GM18907 (cell line): ENCODE measurements around the gene PACS2.
A peak's percentile ranks its signal among the peaks of the same experiment; 100 is the strongest.
"Not testable (repeated sequence)": the region's sequence is repeated elsewhere in the genome, so short reads cannot be mapped to it uniquely, and the experiment has no call there.

Experiments used
- ATAC-seq: cut with Tn5 transposase; IDR thresholded peaks from one replicate; pipeline ENCODE4 v1.9.1; 2021; ENCODE audit warnings: mild to moderate bottlenecking, moderate library complexity; ENCODE audit not compliant: unreplicated experiment

The PACS2 gene

DNA sequence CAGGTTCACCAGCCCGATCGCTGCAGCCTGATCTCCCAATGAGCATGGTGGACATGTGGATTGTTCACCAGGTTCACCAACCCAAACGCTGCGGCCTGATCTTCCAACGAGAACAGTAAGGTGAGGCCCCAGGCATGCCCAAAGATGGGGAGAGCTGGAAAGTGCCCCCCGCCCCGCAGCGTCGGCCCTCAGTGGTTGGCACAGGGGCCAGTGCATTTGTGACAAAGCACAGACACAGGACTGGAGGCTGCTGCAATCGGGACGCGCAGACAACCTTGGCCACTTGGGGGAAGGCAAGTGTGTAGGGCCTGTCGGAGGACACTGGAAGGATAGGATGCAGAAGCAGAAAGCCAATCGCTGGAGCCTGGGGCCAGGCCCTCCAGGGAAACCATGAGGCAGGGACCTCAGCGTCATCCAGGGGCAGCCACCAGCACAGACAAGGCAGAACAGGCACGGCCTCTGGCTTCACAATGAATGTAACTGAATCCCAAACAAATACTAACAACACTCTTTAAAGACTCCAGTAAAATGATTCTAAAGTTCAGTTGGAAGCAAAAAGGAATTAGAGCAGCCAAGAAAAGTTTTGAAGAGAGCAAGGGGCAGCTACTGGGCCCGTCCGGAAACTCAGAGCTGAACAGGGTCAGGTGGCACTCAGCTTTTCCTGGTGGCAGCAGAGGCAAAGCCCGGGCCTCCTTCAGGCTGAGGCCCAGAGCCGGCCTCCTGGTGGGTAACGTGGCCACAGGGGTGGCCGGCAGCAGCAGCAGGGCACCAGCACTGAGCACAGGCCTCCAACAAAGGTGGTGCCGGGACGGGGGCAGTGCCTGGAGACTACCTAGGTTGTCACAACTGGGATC lies 27.1 kb upstream of the PACS2 start:
- no peak for ATAC-seq

DNA sequence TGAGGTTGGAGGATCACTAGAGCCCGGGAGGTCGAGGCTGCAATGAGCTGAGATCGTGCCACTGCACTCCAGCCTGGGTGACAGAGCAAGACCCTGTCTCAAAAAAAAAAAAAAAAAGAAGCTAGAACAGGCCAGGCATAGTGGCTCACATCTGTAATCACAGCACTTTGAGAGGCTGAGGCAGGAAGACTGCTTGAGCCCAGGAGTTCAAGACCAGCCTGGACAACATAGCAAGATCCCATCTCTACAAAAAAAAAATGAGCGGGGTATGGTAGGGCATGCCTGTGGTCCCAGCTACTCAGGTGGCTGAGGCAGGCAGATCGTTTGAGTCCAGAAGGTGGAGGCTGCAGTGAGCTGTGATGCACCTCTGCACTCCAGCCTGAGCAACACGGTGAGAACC lies 25.6 kb upstream of the PACS2 start:
- not testable (repeated sequence) for ATAC-seq

DNA sequence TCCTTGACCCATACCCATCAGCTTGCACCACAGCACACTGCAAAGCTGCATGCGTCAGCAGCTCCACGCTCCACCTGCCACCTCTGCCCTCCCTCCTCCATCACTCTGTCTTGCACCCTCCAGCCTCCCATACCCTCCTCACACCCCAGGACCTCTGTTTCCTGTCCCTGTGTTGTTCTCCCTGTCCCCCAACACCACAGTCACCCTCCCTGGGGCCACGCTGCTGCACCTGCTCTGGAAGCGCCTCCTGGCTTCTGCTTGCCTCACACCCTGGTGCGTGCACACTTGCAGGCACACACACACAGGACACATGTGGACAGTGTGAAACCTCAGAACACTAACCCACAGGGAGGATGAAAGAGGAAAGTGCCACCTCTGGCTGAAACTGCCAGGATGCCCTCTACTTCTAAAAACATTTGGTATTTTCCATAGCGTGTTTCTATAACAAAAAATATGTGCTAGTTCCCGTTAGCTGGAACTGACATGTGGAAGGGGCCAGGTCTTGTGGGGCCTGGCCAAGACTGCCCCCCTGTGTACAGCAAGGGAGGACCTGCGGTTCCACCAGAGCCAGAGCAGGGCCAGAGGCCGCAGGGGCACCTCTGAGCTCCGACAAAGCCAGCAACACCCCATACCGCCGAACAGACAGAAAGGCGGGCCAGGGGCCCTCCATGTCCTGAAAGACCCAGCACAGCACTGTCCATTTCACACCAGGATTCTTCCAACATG lies 23.8 kb upstream of the PACS2 start:
- ATAC-seq: no peak

DNA sequence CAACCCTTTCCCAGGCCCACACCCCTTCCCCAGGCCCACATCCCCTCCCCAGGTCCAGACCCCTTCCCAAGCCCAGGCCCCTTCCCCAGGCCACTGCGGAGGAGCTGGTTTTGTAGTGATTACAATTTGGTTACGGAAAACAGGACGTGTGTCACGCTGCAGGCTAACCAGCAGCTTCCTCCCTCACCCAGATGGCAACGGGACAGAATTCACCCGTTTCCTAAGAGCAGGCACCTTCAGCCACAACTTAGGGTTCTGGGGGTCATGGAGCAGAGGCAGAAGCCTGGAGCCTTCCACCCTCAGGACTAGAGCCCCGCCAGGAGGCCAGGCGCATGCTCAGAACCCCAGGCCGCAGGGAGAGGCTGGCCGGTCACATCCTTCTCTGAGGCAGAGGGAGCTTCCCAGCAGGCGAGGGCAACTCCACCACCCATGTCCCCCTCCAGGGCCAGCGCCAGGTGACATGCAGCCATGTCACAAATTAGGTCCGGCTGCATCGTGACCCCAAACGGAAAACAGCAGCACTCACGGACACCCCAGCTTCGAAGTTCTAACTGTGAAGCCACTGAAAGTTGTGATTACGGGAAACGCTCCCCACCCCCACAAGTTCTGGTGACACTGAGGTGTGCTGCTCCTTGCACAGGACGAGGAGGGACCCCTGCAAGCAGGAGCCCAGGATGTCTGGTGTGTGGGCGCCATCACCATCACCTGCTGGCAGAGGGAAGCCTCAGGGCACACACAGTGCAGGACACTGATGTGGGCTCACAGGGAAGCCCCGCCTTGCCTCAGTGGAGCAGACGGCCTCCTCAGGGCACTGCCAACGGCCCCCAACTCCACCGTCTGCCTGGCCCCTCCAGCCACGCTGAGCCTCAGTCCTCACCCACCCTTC lies 21.5 kb upstream of the PACS2 start:
- ATAC-seq: peak; percentile 14

DNA sequence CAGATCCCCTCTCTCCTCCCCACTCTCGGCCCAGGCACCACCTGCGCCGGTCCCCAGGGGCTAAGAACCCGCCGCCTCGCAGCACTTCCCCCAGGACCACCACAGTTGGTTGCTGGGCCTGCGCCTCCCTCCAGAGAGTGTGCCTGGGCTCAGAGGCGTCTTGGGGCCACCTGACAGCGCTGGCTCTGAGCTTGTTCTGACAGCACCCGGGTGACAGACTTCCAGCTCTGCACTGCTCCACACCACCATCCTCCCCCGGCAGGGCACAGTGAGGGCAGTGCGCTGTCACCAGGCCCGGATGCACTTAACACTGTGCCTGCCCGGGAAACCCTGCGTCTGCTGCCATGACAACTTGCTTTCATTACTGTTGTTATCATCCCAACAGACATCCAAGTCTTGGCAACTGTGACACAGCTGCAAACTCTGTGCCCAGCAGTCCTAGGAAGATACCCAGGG lies 20.4 kb upstream of the PACS2 start:
- ATAC-seq: peak; percentile 57

DNA sequence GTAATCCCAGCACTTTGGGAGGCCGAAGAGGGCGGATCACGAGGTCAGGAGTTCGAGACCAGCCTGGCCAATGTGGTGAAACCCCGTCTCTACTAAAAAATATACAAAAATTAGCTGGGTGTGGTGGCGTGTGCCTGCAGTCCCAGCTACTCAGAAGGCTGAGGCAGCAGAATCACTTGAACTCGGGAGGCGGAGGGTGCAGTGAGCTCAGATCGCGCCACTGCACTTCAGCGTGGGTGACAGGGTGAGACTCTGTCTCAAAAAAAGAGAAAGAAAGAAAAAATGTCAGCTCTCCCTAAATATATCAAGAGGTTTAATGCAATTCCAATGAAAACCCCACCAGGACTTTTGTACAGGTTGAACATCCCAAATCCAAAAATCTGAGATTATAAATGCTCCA lies 17.2 kb upstream of the PACS2 start:
- not testable (repeated sequence) for ATAC-seq

DNA sequence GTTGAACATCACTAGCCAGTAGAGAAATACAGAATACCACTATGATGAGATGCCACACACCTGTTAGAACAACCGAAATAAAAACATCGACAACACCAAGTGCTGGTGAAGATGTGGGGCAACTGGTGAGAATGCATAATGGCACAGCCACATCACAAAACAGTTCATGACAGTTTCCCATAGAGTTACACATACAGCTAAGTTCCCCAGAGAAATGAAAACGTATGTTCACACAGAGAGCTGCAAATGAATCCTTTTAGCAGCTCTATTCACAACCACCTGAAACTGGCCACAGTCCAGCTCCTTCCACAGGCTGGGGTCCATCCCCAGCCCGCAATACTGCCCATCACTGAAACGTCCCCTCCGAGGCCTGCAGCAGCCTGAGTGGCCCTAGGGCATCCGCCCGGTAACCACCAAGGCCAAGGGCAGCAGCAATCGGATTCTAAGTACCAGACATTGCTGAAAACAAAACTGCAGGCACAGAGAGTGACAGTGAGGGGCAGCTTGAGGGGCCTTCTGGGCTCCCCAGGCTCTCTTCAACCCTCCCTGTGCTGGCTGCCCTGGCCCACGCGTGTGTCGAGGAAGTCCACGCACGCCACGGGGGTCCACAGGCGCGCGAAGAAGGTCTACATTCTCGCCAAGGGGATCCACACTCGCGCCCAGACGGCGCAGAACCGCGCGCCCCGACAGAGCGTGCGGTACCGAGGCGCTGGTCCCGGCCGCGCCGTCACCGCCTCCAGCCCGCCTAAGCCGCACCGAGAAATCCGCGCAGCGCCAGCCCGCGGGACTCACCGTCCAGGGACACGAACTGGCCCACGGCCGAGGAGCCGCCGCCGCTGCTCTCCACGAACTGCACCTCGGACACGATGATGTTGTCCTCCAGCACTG lies 14.7 kb upstream of the PACS2 start:
- peak; percentile 22 for ATAC-seq

DNA sequence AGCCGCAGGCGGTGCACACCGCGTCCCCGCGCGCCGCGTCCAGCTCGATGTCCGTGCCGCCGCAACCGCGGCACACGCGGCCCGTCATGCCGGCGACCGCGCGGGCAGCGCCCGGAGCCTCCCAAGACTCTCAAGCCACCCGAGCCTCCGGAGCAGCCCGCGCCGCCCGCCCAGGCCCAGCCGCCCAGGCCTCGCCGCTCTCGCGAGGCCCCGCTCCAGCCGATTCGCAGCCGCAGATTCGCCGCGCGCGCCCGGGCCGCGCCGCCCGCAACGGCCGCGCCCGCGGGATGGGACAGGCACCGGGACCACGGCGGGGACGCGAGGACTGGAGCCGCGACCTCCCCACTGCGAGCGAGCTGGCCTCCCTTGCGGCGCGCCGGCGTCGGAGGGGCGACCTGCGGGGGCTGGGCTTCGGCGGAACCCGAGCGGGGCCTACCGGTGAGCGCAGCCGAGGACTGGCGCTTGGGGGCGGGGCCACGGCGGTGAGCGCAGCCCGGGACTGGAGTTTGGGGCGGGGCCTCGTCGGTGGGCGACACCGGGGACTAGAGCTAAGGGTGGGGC lies 13.9 kb upstream of the PACS2 start, which contains the start of gene BRF1:
Gene BRF1, minus strand, starts transcription at position 460 of the 561 bp plus-strand sequence. Its CDS starts 372 bp downstream, at position 88.
- ATAC-seq: peak; percentile 89

DNA sequence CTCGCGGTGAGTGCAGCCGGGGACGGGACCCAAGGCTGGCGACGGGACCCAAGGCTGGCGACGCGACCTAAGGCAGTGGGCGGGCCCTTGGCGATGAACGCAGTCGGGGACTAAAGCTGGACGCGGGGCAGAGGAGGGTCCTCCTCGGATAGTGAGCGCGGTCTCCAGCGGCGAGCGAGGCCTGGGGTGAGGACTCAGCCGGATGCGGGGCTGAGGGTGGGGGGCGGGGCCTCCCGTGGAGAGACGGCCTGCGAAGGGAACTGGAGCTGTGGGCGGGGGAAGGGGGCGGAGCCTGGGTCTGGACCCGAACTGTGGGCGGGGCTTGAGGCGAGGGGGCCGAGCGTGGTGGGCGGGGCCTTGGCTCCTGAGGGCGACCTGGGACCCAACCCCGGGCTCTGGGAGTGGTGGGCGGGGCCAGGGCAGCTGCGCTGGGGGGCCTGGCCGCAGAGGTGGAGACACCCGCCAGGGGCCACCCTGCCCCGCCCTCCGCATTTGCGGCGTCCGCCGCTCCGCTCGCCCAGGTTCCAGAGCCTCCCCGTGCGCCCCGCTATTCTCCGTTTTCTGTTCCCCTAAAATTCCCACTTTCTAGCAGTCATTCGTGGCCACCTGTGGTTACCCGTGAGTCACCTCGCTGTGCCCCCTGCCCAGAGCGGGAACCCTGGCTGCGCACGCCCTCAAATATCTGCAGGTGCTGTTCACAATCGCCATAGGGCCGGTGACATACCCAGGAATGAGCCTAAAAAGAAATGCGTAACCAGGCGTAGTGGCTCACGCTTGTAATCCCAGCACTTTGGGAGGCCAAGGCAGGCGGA lies 13.2 kb upstream of the PACS2 start:
- peak; percentile 55 for ATAC-seq

DNA sequence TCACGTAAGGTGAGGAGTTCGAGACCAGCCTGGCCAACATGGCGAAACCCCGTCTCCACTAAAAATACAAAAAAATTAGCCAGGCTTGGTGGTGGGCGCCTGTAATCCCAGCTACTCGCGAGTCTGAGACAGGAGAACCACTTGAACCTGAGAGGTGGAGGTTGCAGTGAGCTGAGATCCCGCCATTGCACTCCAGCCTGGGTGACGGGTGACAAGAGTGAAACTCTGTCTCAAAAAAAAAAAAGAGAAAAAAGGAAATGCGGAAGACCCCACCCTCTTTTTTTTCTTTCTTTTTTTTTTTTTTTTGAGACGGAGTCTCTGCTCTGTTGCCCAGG lies 12.7 kb upstream of the PACS2 start:
- ATAC-seq: not testable (repeated sequence)

DNA sequence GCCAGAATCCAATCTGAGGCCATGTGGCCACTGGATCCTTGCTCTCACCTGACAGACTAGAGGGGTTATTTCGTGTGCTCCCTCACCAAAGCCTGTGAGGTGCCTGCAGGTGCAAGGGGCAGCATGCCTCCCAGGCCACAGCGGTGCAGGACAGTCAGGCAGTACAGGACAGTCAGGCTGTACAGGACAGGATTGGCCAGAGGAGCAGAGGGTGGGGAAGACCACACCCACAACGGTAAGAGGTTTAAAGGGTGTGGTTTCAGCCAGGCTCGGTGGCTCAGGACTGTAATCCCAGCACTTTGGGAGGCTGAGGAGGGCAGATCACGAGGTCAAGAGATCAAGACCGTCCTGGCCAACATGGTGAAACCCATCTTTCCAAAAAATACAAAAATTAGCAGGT lies 10.6 kb upstream of the PACS2 start:
- ATAC-seq: no peak

DNA sequence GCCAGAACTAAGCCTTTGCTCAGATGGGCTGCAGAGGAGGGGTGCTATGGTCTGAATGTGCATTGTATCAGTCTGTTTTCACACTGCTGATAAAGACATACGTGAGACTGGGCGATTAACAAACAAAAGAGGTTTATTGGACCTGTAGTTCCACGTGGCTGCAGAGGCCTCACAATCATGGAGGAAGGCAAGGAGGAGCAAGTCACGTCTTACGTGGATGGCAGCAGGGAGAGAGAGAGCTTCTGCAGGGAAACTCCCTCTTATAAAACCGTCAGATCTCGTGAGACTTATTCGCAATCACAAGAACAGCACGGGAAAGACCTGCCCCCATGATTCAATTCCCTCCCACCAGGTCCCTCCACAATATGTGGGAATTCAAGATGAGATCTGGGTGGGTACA lies 10.0 kb upstream of the PACS2 start:
- no peak for ATAC-seq

DNA sequence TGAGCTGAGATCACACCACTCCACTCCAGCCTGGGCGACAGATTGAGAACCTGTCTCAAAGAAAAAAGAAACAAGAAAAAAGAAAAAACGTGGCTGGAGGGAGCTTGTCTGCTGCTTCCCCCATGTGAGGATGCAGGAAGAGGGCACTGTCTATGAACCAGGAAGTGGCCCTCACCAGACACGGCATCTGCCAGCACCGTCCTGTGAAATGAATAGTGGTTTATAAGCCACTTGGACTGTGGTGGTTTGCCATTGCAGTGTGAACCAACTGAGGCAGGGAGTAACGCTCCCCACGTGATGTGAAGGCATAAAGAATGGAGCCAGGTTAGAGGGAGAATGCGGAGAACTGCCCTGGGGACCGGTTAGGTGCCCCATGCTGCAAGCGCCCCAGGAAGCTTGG lies 9.2 kb upstream of the PACS2 start:
- no peak for ATAC-seq

DNA sequence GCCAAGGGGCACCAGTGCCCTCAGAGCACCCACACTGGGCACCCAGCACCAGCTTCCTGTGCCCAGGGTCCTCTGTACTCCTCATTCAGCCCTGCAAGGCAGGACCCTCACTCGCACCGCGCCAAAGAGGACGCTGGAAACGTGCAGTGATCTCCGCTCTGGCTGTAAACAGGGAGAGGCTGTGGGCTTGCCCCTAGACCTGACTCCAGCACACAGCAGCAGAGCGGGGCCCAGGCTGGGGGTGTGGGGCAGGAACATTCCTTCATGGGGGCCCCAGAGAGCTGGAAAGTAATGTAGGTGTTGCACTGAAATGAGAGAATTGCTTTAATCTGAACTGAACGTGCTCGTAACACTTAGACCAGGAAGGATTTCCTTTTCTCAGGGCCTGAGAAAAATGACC lies 8.8 kb upstream of the PACS2 start:
- ATAC-seq: no peak

DNA sequence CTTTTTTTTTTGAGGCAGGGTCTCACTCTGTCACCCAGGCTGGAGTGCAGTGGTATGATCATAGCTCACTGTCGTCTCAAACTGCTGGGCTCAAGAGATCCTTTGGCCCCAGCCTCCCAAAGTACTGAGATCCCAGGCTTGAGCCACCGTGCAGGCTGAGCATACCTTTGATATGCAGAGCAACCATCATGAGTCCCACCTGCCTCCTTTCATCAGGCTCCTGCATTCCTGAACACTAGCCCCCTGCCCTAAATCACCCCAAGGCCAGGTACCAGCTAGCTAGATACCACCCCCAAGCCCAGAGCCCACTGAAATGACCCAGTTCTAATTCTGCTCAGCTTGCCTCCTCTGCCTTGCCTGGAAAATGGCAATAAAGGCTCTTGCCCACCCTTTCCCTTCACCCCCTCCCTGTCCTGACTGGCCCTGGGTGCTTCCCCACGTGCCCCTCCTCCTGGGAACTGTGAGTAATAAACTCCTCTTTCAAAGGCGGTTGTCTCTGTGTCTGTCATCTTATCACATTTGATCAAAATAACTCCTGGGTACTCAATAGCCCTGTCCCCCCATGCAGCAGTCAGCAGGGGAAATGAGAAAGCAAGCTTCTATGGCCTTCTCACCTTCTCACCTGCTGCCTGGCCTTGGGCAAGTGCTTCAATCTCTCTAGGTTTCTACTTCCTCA lies 7.4 kb upstream of the PACS2 start:
- no peak for ATAC-seq

DNA sequence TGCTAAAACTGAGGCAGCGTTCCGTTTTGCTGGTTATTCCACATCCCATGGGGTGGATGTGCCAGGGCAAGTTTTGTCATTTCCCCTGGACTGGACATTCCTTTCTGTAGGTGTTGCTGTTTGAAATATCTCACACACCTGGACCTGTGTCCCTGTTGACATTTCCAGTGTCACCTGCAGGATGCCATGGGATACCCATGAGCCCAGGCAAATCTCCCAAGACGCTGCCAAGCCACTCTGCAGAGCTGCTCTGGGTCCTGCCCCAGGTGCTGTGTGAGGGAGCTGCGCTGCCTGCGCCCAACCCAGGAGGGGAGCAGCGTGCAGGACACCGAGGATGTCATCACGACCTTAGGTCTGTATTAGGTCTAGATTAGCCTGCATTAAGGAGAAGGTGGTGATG lies 5.2 kb upstream of the PACS2 start:
- no peak for ATAC-seq

DNA sequence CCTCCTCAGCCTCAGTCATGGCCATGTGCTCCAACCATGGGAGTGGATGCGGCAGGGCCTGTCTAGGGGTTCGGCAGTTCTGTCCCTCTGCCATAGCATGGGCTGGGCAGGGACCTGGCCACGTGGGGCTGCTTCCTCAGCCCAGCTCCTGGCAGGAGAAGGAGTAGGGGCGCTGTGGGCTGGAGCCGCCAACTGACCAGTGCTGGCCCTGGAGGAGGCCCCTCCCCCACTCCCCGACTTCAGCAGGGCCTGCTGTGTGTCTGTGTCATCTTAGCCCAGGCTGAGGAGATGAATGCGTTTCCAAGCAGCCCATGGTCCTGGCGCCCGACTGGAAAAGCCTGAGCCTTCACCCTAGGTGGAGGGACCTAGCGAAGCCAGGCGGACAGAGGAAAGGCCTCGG lies 2.7 kb upstream of the PACS2 start:
- ATAC-seq: no peak

DNA sequence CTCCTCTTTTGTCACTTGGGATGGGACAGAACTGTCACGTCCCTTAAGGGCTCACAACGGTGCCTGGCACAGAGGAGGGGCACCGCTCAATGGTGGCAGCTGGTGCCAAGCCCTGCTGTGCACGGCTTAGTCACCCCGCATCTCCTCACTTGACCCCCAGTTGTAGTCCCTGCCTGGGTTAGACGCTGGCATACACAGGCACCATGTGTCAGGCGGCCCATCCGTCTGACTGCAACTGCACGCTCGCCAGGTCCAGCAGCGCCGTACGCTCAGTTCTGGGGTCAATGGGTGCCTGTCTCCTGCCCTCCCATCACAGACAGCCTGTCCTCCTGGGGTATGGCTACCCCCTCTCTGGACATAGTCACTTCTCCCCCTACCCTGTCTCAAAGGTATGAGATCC lies 1.6 kb upstream of the PACS2 start:
- no peak for ATAC-seq
